GM12873 (cell line): ENCODE results near the gene CD99L2.

Experiments used
- TF ChIP-seq, protein P1 (sequence below): IDR thresholded peaks from 2 replicates; pipeline ENCODE4 v1.5.1; 2012; ENCODE audit warnings: low read depth, mild to moderate bottlenecking, moderate library complexity, low read length, control low read depth; ENCODE audit not compliant: insufficient read depth; ENCODE audit errors: missing control alignments

Gene CD99L2

DNA sequence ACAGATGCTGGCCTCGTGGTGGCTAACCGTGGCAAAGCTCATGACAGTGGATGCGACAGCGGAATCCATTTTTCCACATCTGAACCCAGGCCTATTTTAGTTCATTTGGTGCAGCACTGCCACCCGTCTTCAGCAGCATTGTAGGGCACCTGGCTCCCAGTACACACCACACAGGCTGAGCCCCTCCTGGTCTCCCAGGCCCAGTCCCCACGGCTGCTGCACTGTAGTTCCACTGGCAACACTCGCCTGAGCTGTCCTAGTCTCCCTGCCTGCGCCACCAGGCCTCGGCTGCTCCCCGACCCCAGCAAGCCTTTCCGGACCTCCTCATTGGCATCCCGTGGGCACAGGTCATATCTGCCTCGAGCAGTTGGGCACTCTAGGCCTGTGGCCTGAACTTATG lies 129.1 kb downstream of the CD99L2 start:
- TF ChIP-seq, protein P1, sequence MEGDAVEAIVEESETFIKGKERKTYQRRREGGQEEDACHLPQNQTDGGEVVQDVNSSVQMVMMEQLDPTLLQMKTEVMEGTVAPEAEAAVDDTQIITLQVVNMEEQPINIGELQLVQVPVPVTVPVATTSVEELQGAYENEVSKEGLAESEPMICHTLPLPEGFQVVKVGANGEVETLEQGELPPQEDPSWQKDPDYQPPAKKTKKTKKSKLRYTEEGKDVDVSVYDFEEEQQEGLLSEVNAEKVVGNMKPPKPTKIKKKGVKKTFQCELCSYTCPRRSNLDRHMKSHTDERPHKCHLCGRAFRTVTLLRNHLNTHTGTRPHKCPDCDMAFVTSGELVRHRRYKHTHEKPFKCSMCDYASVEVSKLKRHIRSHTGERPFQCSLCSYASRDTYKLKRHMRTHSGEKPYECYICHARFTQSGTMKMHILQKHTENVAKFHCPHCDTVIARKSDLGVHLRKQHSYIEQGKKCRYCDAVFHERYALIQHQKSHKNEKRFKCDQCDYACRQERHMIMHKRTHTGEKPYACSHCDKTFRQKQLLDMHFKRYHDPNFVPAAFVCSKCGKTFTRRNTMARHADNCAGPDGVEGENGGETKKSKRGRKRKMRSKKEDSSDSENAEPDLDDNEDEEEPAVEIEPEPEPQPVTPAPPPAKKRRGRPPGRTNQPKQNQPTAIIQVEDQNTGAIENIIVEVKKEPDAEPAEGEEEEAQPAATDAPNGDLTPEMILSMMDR = no peak

DNA sequence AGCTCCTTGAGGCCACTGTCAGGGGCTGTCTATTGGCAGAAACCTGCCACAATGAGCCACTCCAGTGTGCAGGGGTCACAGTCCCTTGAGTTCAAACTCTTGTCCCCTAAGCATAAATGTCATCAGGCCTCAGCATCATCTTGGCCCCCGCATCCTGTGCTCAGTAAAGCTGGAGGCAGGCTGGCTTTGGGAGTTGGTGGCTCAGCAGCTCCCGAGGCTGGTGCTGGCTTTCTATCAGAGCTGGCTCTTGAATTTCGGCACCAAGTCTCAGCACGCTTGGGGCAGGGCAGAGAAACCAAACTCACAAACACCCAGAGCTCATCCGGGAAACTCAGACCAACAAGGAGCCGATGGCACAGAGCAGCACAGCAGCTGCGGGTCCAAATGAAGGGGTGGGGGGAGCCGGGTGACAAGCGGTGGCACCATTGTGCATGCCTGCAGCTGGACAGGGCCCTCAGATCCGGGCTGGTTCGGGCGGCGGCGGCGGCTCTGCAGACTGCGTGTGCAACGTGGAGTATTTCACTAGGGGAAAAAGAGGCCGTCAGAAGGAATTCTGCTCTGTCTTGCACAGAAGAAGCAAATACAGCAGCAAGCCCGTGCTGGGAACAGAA lies 129.8 kb downstream of the CD99L2 start:
- TF ChIP-seq, protein P1 = no peak

DNA sequence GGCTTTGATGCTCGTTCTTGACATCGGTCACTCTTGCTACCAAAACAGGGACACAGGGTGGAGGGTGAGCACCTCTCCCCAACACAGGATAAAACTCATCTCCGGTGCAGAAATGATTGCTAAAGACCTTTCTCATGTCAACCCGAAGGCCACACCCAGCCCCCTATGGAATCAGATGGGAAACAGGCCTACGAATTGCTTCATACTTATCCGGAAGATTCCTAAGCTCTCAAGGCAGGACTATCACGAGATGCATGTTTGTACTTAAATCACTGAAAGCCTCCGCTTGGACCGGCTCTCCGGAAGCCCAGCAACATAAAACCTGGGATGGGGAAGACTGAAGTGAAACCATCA lies 130.4 kb downstream of the CD99L2 start:
- TF ChIP-seq, protein P1 = no peak

DNA sequence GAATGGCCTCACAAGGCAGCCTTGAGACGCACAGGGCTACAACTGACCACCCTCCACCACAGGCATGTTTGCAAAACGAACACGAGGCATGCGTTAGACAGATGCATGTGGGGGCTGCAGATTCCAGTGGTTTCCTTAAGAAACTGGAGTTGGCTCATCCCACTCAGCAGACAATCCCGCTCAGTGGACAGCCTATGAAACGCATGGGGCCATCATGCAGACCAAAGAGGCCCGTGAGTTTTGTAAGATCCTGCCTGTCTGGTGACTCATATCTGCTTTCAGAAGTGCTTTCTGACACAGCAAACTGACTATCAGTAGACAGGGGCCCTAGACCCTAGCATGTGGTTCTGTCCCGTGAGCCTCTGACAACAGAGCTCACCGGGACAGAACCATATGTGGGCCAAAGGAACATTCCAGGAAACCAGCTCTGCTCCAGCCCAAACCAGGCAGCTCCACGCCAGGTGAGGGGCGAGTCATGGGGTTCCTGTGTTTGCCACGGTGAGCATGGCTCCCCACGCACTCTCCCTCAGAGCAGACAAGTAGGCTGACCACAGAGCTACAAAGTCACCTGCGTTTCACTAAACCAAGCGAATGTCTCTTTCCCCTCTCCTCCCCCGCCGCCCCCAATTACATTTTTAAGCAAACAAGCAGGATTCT lies 130.9 kb downstream of the CD99L2 start:
- TF ChIP-seq, protein P1 = no peak

DNA sequence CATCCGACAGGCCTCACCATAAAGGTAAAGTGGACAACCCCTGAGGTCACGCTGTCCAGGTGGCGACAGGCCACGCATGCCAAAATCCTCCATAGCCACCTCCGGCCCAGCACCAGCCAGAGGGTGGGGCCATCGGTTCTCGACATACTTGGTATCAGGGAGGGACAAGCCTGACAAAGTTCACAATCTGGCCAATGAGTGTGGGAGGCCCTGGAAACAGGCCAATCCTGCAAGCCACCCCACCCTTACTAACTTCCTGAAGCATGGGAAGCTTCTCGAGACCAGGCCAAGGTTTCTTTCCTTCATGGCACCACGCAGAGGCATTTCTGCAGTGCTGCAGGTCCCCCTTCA lies 131.4 kb downstream of the CD99L2 start:
- TF ChIP-seq, protein P1 = no peak

DNA sequence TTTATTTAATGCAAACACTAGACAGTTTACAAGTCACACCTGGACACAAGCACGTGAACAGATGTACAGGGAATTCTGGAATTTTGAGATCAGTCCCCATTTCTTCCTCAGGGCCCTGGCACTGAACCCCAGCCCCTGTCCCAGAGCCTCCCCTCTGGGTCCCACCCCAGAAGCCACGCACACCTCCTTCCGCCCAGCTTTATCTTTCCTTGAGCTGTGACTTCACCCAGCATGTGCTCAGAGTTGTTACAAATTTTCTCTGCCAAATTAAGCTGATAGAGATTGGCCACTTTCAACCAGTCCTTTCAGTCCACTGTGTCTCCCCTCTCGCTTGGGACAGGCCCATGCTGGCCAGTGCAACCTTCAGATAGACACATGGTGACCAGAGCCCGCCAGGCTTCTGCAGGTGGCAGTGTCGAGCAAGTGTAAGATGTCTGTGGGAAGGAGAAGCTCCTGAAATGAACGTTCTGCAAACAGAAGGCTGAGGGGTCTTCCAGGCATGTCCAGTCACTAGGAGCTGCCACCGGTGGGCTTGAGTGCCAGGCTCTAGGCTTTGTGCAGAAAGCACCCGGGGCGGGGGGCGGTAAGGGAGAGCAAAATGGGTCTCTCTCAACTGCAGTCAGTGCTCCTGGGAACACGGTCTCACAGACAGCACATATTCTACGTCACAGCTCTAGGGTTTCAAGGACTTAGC lies 132.0 kb downstream of the CD99L2 start:
- TF ChIP-seq, protein P1 = no peak

DNA sequence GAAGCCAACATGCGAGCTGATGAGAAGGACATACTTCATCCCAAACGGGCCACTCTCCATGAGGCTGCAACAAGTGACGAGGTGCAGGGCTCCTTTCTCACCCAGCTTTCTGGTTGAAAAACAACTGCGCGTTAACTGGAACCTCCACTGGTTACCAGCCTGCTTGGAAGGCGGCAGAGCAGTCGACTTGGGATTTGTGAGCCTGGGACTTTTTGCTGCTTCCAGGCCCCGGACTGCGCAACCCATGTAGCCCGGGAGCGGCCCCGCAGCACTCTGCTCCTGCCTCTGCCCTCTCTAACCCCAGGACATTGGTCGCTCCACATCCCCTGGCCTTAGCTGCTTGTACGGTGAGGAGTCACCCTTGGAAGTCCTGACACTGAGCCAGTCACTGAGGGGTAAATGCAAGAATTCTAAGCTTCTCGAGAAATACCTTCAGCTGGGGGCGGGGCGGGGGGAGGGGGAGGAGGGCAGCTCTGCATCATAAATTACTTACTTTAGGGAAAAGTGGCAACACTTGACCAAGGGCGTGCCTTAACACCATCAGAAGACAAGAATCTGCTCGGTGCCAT lies 132.6 kb downstream of the CD99L2 start:
- TF ChIP-seq, protein P1 = no peak
